ENCODE data around the gene TMEM185A.
"Not testable (repeated sequence)": the region's sequence is repeated elsewhere in the genome, so short reads cannot be mapped to it uniquely, and the experiment has no call there.

DNA sequence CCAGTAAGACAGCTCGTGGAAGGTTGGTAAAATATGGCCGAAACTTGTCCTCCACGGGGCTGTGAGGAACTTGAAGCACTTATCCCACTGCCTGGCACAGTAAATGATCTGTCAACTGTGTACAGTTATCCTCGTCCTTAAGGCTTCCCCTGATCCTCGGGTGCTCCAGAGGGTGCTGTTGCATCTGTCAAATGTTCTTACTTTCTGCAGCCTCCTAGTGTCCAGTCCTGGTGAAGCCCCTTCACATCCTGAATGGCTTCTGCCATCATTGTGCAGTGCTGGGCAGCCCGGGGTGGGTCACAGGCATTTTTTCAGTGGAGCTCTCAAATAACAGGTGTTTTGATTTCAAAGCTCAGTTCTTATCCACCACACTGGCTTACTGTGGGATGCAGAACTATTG lies 29.0 kb upstream of the TMEM185A start:
- not testable (repeated sequence) for TF ChIP-seq CTCF, POLR2AphosphoS5, POLR2A (IDR thresholded peaks at IDR 0.05)
